ENCODE data around the gene SURF6. TPM values are rescaled to one million over a fixed set of nuclear protein-coding genes. Genes with fewer than 3 reads are reported as not detected.

The SURF6 gene
- total RNA-seq, 4 donors from 2014 or later, result 21.6 to 36.3 (median 31.5) TPM

DNA sequence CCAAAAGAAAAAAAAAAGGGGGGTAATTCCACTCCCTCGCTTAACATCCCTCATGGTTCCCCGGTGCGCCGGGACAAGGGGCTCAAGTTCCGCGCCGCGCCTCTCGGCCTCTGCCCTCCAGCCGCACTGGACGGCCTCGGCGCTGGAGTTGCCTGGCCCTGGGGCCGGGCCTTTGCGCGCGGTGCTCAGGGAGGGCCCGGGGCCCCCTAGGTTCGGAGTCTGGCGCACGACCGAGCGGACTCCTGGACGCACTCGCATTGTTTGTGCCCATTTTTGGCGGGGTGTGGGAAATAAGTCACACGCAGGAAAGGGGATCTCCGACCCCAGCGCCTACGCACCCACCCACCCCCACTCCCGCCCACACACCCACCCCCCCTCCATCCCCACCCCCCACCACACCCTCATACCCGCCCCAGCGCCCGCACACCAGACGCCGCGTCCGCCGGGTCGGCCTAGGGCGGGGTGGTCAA lies 11.6 kb upstream of the SURF6 start:
- Histone ChIP-seq H3K36me3 (peaks cover 0 to 70% (median 34%) of the 10 kb centered on the region in 3 donors), H3K27me3 (no peaks in the 10 kb centered on the region), H3K4me3 (peak overlapping the region; percentile 74 to 99 (median 96)), H3K9me3 (no peaks in the 10 kb centered on the region), H3K4me1 (peaks cover 0 to 52% (median 24%) of the 10 kb centered on the region in 4 donors), H3K27ac (peak overlapping the region; percentile 74 to 96 (median 92))
- TF ChIP-seq, protein P1, sequence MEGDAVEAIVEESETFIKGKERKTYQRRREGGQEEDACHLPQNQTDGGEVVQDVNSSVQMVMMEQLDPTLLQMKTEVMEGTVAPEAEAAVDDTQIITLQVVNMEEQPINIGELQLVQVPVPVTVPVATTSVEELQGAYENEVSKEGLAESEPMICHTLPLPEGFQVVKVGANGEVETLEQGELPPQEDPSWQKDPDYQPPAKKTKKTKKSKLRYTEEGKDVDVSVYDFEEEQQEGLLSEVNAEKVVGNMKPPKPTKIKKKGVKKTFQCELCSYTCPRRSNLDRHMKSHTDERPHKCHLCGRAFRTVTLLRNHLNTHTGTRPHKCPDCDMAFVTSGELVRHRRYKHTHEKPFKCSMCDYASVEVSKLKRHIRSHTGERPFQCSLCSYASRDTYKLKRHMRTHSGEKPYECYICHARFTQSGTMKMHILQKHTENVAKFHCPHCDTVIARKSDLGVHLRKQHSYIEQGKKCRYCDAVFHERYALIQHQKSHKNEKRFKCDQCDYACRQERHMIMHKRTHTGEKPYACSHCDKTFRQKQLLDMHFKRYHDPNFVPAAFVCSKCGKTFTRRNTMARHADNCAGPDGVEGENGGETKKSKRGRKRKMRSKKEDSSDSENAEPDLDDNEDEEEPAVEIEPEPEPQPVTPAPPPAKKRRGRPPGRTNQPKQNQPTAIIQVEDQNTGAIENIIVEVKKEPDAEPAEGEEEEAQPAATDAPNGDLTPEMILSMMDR (IDR thresholded peaks at IDR 0.05), result peak in 1 of 5 experiments; percentile 8
- TF ChIP-seq POLR2A (IDR thresholded peaks at IDR 0.05) (no peak), EP300 (IDR thresholded peaks at IDR 0.05) (no peak)
- peak in 1 of 2 donors; percentile 22 for DNase-seq (ENCODE audit: low spot score in 2 of 2)
- WGBS, 2 donors, result 0 to 3% methylated on average over 29 to 35 of the region's 41 CpGs

DNA sequence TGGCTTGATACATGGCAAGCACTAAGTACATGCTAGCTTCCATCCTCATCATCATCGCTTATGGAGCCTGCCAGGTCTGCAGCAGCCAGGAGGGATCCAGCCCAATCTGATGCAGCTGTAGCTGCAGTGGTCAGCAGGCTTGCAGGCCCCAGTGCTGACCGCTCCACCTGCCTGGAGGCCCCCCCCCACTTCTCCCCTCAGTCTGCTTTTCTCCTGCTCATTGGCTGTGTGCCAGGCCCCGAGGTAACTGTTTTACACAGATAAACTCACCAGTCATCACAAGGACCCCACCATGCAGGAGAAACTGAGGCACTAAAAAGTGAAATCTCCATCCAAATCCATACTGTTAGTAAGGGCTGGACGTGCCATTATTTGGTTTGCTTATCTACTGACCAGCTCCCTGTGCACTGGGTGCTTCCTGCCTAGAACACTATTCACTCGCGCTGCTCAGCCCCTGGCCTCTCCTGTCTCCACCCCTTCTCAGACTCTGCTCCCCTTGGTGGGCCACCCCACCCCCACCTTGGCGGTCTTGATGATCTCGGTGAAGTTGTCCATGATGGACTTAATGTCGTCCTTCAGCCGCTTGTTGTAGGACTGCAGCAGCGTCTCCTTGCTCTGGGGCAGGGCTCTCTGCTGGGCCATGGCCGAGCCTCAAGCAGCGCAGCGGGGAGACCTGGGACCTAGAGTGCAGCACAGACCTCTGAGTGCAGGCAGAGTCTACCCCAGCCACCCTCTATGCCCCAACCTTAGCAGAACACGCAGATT lies 10.2 kb upstream of the SURF6 start:
- peaks cover 0 to 70% (median 25%) of the 10 kb centered on the region in 3 donors for H3K36me3 ChIP-seq
- 64 to 65% methylated on average over 14 to 15 of the region's 15 CpGs for WGBS, 2 donors
- no peaks in the 10 kb centered on the region for H3K9me3 ChIP-seq
- peak overlapping the region in 3 of 4 donors; percentile 90 to 96 (median 93) for H3K27ac ChIP-seq
- H3K4me3 ChIP-seq, result peak overlapping the region in 3 of 4 donors; percentile 74 to 99 (median 93)
- DNase-seq (ENCODE audit: low spot score in 2 of 2), result no peak
- TF ChIP-seq POLR2A (IDR thresholded peaks at IDR 0.05) (no peak), EP300 (IDR thresholded peaks at IDR 0.05) (no peak)
- TF ChIP-seq, protein P1 (IDR thresholded peaks at IDR 0.05), result no peak
- H3K4me1 ChIP-seq, result peaks cover 0 to 48% (median 24%) of the 10 kb centered on the region in 4 donors
- H3K27me3 ChIP-seq, result no peaks in the 10 kb centered on the region

DNA sequence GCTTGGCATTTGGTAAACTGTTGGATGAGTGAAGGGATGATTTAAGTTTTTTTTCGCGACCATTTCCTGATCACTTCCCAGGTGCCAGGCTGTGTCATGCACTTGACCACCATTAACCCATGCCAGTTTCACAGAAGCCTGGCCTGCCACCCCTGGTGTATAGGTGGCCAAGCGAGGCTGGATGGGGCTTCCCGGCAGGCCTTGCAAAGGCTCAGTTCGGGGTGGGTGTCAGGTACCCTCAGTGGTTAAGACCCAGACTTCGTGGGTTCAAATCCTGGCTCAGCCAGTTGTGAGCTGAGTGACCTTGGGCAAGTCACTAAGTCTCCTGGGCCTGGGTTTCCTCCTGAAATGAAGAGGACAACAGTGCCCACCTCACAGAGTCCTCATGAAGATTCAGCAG lies 9.6 kb upstream of the SURF6 start:
- no peak for TF ChIP-seq EP300 (IDR thresholded peaks at IDR 0.05)
- TF ChIP-seq, protein P1 (IDR thresholded peaks at IDR 0.05), result no peak
- TF ChIP-seq POLR2A (IDR thresholded peaks at IDR 0.05), result no peak
- no peaks in the 10 kb centered on the region for H3K27me3 ChIP-seq
- no peak for DNase-seq (ENCODE audit: low spot score in 2 of 2)
- peaks cover 0 to 52% (median 24%) of the 10 kb centered on the region in 4 donors for H3K4me1 ChIP-seq
- WGBS, 2 donors, result 90 to 92% methylated on average over 6 of the region's 6 CpGs
- H3K4me3 ChIP-seq, result no peak overlapping the region
- no peaks in the 10 kb centered on the region for H3K9me3 ChIP-seq
- H3K27ac ChIP-seq, result no peak overlapping the region
- H3K36me3 ChIP-seq, result peaks cover 0 to 70% (median 22%) of the 10 kb centered on the region in 3 donors

DNA sequence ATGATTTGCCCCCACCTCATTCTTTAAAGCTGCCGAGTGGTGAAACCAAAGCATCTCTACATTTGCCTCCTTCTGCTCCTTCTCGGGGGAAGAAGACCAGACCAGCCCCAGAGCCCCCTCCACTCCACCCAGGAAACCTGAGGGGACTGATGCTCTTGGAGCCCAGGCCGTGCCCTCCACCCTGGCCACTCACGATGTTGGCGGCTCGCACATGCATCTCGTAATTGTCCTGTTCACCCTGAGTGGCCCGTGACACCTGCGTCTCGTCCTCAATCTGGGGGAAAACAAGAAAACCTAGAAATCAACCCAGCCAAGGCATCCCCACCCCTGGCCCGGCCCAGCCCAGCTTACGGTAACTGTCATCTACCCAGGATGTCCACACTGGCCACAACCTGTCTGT lies 9.0 kb upstream of the SURF6 start:
- TF ChIP-seq POLR2A (IDR thresholded peaks at IDR 0.05) (no peak), EP300 (IDR thresholded peaks at IDR 0.05) (no peak)
- TF ChIP-seq, protein P1 (IDR thresholded peaks at IDR 0.05), result no peak
- H3K27ac ChIP-seq, result no peak overlapping the region
- no peaks in the 10 kb centered on the region for H3K27me3 ChIP-seq
- H3K36me3 ChIP-seq, result peaks cover 0 to 70% (median 16%) of the 10 kb centered on the region in 3 donors
- 90 to 97% methylated on average over 12 of the region's 12 CpGs for WGBS, 2 donors
- H3K4me1 ChIP-seq, result peaks cover 0 to 48% (median 22%) of the 10 kb centered on the region in 4 donors
- no peaks in the 10 kb centered on the region for H3K9me3 ChIP-seq
- H3K4me3 ChIP-seq, result no peak overlapping the region
- DNase-seq (ENCODE audit: low spot score in 2 of 2), result no peak

DNA sequence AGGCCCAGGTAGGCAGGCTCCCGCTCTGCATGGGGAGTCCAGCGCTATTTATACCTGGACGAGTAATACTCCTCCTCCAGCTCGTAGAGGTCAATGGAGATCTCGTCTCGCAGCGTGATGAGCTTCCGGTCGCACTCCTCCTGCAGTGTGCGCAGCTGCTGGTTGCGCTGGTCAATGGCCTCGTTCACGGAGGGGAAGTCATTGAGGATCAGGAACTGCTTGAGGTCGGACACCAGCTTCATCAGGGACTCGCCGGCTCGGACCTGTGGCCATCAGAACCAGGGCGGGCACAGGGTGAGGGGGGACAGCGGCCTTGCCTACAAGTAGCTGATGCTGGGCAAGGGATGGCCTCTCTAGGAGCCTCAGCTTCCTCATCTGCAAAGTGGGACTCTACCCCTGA lies 8.1 kb upstream of the SURF6 start:
- Histone ChIP-seq H3K27ac (no peak overlapping the region), H3K9me3 (no peaks in the 10 kb centered on the region), H3K36me3 (peaks cover 0 to 69% (median 7%) of the 10 kb centered on the region in 3 donors), H3K27me3 (no peaks in the 10 kb centered on the region), H3K4me3 (no peak overlapping the region), H3K4me1 (peaks cover 0 to 39% (median 14%) of the 10 kb centered on the region in 4 donors)
- no peak for TF ChIP-seq POLR2A (IDR thresholded peaks at IDR 0.05)
- TF ChIP-seq, protein P1 (IDR thresholded peaks at IDR 0.05), result no peak
- DNase-seq (ENCODE audit: low spot score in 2 of 2), result no peak
- 93 to 97% methylated on average over 6 to 19 of the region's 19 CpGs for WGBS, 2 donors
